GM19397 (cell line): ENCODE results near the gene MDM2.

Source experiments
- ATAC-seq: cut with Tn5 transposase; IDR thresholded peaks from one replicate; pipeline ENCODE4 v1.9.1; 2021; ENCODE audit warnings: mild to moderate bottlenecking, moderate library complexity; ENCODE audit not compliant: unreplicated experiment

Gene MDM2

DNA sequence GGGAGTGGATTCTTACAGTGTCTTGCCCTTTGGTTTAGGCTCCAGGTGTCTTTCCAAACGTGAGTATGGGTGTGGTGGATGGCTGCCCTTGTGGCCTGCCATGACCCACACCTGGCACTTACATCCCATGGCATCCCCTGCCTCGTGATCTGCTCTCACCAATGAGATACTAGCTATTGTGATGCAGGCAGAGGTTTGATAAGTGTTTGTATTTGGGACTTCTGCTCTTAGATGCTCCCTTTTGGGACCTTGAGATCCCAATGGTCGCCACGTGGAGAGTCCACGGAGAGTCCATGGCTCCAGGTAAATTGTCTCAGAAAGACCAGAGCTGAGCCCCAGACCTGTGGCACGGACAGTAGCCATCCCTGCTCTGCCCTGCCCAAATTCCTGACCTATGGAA, 62.5 kb downstream of the MDM2 start:
- ATAC-seq, result no peak

DNA sequence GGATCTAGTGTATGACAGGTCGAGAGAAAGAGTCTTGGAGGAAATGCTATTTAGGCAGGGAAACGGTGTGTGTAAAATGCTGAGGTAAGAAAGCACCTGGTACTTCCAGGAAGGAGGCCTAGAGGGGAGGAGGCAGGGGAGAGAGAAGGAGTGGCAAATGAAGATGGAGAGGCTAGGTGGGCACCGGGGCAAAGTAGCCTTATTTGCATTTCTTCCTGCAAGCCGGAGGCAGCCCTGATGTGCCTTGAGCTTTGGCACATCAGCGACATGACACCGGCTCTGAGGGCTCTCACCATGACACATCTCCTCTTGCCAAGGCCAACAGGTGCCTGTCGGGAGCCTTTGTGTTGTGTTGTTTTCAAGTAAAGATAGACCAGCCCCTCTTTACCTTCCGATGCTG, 63.4 kb downstream of the MDM2 start:
- ATAC-seq, result no peak

DNA sequence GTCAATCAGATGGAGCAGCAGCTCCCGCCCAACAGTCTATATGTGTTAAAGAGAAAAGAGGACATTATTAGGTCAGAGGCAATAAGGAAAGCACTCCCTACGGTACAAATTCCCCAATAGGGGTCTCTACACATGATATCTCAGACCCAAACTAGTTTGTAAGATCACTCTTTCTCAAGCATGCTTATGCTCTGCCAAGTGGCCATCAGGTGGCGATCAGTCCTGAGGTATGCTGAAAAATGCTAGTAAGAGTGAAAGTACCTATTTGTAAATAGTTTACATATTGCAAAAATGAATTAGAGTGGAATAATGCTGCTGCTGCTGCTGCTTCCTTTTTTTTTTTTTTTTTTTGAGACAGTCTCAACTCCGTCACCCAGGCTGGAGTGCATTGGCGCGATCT, 63.9 kb downstream of the MDM2 start:
- no peak for ATAC-seq

DNA sequence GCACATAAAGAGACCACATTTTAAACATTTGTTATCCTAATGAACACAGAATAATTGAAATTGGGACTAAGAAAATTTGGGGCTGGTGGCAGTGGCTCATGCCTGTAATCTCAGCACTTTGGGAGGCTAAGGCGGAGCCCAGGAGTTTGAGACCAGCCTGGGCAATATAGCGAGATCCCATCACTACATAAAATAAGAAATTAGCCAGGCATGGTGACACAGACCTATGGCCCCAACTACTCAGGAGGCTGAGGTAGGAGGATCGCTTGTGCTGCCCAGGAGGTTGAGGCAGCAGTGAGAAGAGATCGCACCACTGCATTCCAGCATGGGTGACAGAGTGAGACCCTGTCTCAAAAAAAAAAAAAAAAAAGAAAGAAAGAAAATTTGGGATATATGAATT, 65.3 kb downstream of the MDM2 start:
- no peak for ATAC-seq

- no peak for ATAC-seq
Observed at GRCh38 chr12:68876461-68876860, 68.5 kb downstream of the MDM2 start.

DNA sequence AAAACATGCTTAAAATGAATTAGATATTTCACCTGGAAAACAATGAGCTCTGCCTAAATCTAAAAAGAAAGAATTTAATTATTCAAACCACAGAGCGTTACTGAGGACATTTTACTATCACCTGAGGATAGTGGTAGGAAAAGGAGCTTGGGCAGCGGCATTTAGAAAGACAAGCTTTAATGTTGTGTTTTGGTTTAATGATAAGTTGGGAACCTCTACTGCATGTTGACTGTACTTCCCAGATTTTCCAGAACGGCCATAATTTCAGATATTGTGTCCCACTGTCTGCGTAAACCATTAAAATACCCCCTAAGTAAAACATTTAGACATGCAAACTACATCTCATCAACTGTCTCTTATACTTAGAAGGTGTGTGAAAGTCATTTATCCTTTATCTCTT, 69.6 kb downstream of the MDM2 start:
- no peak for ATAC-seq

DNA sequence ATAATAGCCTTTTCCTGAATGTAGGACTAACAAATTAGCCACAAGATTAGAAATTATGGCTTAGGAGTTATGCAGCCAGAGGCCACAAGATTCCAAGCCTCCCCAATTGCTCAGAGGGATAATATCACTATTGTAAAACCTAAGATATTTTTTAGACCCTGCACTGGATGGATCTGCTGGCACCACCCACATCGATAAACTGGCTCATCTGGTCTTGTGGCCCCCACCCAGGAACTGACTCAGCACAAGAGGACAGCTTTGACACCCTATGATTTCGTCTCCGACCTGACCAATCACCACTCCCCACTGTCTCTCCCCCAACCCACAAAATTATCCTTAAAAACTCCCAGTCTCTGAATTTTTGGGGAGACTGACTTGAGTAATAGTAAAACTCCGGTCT, 70.3 kb downstream of the MDM2 start:
- ATAC-seq, result no peak

- no peak for ATAC-seq
Observed at GRCh38 chr12:68878846-68879245, 70.9 kb downstream of the MDM2 start.

GRCh38 chr12:68880660-68881325, 72.8 kb downstream of the MDM2 start:
- no peak for ATAC-seq

- ATAC-seq, result no peak
Observed at GRCh38 chr12:68882251-68882964, 74.4 kb downstream of the MDM2 start.

DNA sequence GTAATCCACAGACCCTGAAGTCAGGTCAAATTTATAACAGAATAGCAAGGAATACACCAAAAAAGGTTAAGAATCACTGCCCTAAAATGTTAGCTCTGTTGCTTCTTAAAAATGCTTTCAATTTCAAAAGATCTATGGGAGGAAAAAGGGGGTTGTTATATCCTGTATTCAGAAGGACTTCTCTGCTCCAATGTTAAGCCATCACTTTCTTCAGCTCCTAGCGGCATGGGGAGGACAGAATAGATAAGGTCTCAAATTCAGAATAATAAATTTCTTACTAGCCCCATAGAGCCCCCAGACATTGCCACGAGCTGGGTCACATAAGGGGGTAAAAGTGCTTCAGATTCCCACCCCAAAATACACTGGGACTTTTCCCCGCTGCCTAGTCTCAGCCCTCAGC, 75.2 kb downstream of the MDM2 start:
- no peak for ATAC-seq

DNA sequence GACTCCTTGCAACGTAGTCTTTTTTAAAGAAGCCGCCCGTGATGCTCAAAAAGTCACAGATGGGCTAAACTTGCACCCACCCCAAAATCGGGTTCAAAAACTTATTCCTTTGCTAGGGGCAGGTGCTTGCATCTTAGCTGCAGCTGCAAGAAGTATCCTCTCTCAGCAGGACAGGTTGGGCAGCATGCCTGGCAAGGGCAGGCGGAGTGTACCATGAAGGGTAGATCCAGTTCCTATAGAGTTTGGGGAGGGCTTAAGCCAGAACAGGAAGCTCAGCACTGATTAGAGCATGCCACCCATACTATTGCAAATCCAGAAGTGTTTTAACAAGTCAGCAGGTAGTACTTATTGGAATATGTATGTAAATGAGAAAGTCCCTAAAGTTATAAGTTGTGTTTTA, 76.3 kb downstream of the MDM2 start:
- ATAC-seq, result no peak

DNA sequence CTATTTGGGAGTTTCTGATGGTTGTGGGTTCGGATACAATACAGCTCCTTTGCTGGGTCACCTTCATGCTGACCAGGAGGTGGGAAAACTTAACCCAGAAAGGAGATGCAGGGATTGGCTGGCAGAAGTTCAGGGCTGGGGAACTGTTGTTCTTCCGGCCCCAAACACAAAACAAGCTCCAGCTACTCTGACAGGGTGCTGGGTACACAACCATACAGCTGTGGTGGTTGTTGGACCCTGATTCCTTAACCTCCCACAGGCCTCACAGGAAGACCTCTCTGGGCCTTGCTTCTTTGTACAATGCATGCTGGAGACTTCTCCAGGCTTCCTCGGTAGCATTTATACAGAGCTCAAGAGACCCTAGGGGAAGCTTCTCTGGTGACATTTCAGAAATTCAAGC, 77.4 kb downstream of the MDM2 start:
- no peak for ATAC-seq

GRCh38 chr12:68886636-68887572, 78.9 kb downstream of the MDM2 start:
- no peak for ATAC-seq

GRCh38 chr12:68887641-68888040, 79.7 kb downstream of the MDM2 start:
- no peak for ATAC-seq

DNA sequence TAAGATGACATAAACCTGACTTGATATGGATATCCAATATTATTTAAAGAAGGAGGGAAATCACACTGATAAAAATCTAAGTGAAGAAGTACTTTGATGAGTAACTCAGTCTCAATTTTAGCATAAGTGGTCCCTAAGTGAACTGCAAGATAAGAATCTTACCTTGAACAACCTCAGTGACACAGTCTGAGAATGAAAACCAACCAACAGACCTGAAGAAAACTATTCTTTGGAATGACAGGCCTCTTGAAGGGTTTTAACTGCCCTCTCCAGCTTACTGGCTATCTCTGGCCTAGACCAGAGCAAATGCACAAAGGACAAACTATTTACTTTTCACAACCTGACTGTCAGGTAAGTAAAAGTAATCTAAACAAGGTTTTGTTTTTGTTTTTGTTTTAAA, 80.3 kb downstream of the MDM2 start:
- no peak for ATAC-seq

DNA sequence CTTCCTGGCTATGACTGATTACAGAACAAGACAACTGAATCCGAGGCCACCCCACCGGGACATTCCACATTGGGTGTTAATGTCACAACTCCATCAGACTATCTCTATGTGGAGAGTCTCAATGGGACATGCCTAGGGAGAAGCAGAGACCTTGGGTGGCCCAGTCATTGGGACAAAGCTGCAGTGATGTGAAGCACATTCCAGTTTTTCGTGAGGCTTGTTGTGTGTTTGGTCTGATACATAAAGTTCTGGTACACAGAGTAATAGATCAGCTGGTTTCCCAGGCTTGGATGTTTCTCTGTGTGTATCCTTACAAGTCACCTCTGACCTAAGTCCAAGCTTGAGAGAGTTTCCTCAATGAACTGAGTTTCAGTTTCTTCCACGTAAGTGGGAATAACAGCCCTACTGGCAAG, 82.7 kb downstream of the MDM2 start:
- ATAC-seq, result no peak

DNA sequence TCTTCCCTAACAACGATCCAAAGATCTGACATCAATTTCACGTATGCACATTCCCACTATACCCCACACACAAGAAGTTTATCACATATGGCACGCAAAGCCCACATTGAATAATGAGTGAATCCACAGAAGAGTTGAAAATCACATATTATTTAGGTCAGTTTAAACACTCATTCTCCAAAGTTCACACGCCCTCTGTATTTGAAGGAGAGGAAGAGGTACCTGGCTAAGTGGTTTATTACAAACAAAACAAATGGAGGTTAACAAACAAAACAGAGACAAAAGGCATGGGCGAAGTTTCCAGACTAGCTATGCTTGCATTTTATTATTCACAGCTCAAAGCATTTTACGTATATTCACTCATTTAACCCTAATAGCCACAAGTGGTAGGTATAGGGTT, 83.2 kb downstream of the MDM2 start:
- no peak for ATAC-seq

- ATAC-seq, result no peak
Observed at GRCh38 chr12:68893201-68893600, 85.2 kb downstream of the MDM2 start.

DNA sequence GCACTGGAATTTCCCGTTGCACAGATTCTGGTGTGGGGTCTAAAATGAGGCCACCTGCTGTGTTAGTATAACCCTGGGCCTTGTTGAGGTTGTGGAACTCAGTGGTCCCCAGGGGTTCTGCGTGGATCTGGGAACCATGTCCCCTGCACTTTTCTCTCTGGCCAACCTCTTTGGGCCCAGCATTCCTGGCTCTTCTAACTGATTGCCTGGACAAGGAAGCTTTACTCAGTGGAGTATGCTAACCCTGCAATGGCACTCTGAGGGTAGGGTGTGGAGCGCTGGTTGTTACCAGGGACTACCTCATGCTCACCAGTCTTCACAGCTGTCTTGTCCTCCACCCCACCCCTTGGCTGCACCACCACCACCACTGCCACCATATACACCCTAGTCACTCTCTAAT, 85.8 kb downstream of the MDM2 start:
- ATAC-seq, result no peak

- ATAC-seq, result no peak
Observed at GRCh38 chr12:68894276-68894855, 86.4 kb downstream of the MDM2 start.
